ENCODE results near the gene ZNF3.

- no peak for TF ChIP-seq ELK1 (IDR thresholded peaks at IDR 0.05; ENCODE audit: low read depth, low read length)
- TF ChIP-seq ESRRA (IDR thresholded peaks at IDR 0.05; ENCODE audit: borderline replicate concordance, low read length): no peak
Observed at GRCh38 chr7:100107125-100107737, 25.7 kb upstream of the ZNF3 start.

All from A549 (cell line).